Measurements from ENCODE around the gene TOMM7.

TOMM7 gene

DNA sequence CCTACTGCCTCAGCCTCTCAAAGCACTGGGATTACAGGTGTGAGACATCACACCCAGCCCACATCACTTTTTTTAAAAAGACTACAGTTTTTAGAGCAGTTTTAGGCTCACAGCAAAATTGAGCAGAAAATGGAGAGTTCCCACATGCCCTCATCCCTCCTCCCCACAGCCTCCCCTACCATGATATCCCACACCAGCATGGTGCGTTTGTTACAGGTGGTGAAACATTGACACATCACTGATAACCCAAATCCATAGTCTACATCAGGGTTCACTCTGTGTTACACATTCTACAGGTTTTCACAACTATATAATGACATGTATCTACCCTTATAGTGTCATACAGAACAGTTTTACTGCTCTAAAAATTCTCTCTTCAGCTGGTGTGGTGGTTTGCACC, 24.3 kb upstream of the TOMM7 start:
- H3K4me3 ChIP-seq (ENCODE audit: low read depth, low read length) = no peak overlapping the region
- in situ Hi-C loops (cut with HindIII; ENCODE audit: low sequenced_read_pairs) = no loop called here
- no peak for TF ChIP-seq CTCF (IDR thresholded peaks at IDR 0.05; ENCODE audit: low read depth, low read length, missing control alignments)
- no peak for DNase-seq (ENCODE audit: low read depth)

DNA sequence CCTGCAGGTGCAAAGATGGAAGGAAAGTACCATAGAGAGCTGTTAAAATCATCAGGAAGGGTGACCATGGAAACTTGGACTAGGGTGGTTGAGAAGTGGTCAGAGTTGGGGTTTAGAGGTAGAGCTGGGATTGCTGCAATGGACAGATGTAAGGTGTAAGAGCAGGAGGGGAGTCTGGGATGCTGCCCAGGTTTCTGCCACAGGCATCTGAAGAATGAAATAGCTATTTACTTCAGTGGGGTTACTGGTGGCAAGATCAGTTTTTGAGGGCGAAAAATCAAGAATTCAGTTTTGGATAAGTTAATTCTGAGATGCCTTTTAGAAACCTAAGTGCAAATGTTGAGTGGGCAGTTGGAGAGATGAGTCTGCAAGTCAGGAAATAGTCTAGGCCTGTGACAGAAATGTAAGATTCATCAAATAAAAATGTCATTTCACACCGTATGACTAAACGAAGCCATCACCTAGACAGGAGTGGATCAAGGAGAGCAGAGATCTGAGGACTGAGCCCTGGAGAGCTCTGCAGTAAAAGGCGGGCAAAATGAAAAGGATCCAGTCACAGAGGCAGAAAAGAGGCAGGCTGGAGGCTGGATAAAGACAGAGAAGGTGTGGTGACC, 22.7 kb upstream of the TOMM7 start:
- no peak overlapping the region for H3K4me3 ChIP-seq (ENCODE audit: low read depth, low read length)
- peak; percentile 92 for DNase-seq (ENCODE audit: low read depth)
- in situ Hi-C loops (cut with HindIII; ENCODE audit: low sequenced_read_pairs) = no loop called here
- TF ChIP-seq CTCF (IDR thresholded peaks at IDR 0.05; ENCODE audit: low read depth, low read length, missing control alignments) = no peak

GRCh38 chr7:22843681-22844309, 21.1 kb upstream of the TOMM7 start:
- in situ Hi-C loops (cut with HindIII; ENCODE audit: low sequenced_read_pairs) = no loop called here
- TF ChIP-seq CTCF (IDR thresholded peaks at IDR 0.05; ENCODE audit: low read depth, low read length, missing control alignments) = no peak
- H3K4me3 ChIP-seq (ENCODE audit: low read depth, low read length) = no peak overlapping the region
- no peak for DNase-seq (ENCODE audit: low read depth)

DNA sequence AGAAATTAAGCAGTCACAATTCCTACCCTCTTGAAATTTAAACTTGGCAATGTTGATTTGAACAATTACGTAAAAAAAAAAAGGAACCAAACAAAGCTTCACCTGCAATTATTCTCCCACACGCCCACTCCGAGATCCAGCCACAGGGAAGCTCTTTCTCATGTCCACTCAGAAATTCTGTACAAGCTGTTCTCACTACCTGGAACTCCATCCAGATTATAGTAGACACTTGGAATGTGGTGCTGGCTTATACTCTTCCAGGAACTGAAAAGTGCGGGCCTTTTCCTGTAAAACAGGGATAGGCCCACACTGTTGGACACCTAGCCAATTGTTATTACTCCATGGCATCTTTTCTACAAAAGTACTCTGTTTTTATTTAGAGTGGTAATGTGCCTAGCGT, 20.3 kb upstream of the TOMM7 start:
- H3K4me3 ChIP-seq (ENCODE audit: low read depth, low read length) = no peak overlapping the region
- no peak for TF ChIP-seq CTCF (IDR thresholded peaks at IDR 0.05; ENCODE audit: low read depth, low read length, missing control alignments)
- in situ Hi-C loops (cut with HindIII; ENCODE audit: low sequenced_read_pairs) = no loop called here
- DNase-seq (ENCODE audit: low read depth) = no peak

GRCh38 chr7:22842383-22842941, 19.8 kb upstream of the TOMM7 start:
- H3K4me3 ChIP-seq (ENCODE audit: low read depth, low read length) = no peak overlapping the region
- TF ChIP-seq CTCF (IDR thresholded peaks at IDR 0.05; ENCODE audit: low read depth, low read length, missing control alignments) = no peak
- in situ Hi-C loops (cut with HindIII; ENCODE audit: low sequenced_read_pairs) = no loop called here
- no peak for DNase-seq (ENCODE audit: low read depth)

DNA sequence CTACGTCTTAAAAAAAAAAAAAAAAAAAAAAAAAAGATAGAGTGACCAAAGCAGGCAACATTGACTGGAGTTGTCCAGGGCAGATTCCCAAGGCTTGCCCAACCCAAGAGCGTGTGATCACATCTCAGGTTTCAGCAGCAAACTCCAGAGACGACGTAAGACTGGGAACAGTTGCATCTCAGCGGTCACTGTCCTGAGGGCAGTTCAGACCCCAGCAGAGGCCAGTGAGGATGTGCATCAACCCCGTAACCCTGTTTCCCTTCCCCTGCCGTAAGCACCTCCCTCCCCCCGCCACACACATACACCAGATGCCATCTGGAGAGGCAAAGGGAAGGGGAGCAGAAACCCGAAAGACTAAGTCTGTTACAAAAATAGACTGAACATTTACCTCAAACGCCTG, 19.3 kb upstream of the TOMM7 start:
- in situ Hi-C loops (cut with HindIII; ENCODE audit: low sequenced_read_pairs) = no loop called here
- no peak for TF ChIP-seq CTCF (IDR thresholded peaks at IDR 0.05; ENCODE audit: low read depth, low read length, missing control alignments)
- H3K4me3 ChIP-seq (ENCODE audit: low read depth, low read length) = no peak overlapping the region
- no peak for DNase-seq (ENCODE audit: low read depth)
